IPS DF 19.7 (cell line): ENCODE results near the gene AGRN.

Source experiments
- DNase-seq: peaks from one replicate; pipeline ENCODE4 v3.0.0-alpha.2; 2013; ENCODE audit warnings: low read depth, low spot score

The AGRN gene

GRCh38 chr1:1079408-1080121 lies 59.6 kb downstream of the AGRN start:
- DNase-seq = no peak

GRCh38 chr1:1080122-1080757 lies 60.3 kb downstream of the AGRN start:
- no peak for DNase-seq

GRCh38 chr1:1080951-1081310 lies 61.0 kb downstream of the AGRN start:
- no peak for DNase-seq

GRCh38 chr1:1081311-1082238 lies 61.7 kb downstream of the AGRN start:
- no peak for DNase-seq

GRCh38 chr1:1082239-1082775 lies 62.4 kb downstream of the AGRN start:
- DNase-seq = no peak

- DNase-seq = no peak
Observed at GRCh38 chr1:1082776-1083415, 63.0 kb downstream of the AGRN start.

- no peak for DNase-seq
Observed at GRCh38 chr1:1083416-1084371, 63.8 kb downstream of the AGRN start.

- no peak for DNase-seq
Observed at GRCh38 chr1:1084372-1085170, 64.7 kb downstream of the AGRN start.

- DNase-seq = no peak
Observed at GRCh38 chr1:1085171-1085841, 65.4 kb downstream of the AGRN start.

- DNase-seq = no peak
Observed at GRCh38 chr1:1085911-1086841, 66.3 kb downstream of the AGRN start.

GRCh38 chr1:1086911-1087341 lies 67.0 kb downstream of the AGRN start:
- no peak for DNase-seq

GRCh38 chr1:1087351-1088028 lies 67.6 kb downstream of the AGRN start:
- no peak for DNase-seq

- DNase-seq = no peak
Observed at GRCh38 chr1:1088029-1088800, 68.3 kb downstream of the AGRN start.

- no peak for DNase-seq
Observed at GRCh38 chr1:1088801-1089680, 69.1 kb downstream of the AGRN start.

GRCh38 chr1:1089731-1090423 lies 70.0 kb downstream of the AGRN start:
- DNase-seq = no peak
